ENCODE results near the gene CBS.

The CBS gene

DNA sequence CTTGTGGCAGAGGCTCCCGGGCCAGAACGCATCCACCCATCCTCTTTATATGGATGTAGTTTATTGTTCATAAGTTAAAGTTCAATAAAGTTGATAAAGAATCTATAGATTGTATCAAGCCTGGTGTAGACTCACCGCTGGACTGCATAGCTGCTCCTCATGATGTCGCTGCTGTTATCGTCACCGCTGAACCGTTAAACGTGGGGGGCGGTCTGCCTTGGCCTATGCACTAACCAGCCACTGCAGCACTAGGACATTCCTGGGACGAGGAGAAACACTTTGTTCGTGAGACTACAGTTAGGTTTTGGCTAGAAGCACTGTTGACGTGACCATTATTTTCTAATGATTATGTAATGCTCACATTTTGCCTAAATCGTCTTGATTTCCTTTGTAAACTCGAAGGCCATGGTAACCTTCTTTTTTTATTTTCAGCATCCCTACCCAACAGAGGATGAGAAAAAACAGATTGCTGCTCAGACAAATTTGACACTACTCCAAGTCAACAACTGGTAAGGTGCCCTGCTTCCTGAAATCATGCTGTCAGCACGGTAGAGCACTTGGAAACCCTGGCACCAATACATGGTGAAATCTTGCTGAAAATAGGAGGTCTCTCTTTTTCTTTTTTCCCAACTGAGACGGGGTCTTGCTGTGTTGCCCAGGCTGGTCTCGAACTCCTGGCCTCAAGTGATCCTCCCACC lies 51.0 kb downstream of the CBS start:
- no peak overlapping the region for H3K4me3 ChIP-seq (ENCODE audit: low read depth, low read length)
- TF ChIP-seq, protein P1, sequence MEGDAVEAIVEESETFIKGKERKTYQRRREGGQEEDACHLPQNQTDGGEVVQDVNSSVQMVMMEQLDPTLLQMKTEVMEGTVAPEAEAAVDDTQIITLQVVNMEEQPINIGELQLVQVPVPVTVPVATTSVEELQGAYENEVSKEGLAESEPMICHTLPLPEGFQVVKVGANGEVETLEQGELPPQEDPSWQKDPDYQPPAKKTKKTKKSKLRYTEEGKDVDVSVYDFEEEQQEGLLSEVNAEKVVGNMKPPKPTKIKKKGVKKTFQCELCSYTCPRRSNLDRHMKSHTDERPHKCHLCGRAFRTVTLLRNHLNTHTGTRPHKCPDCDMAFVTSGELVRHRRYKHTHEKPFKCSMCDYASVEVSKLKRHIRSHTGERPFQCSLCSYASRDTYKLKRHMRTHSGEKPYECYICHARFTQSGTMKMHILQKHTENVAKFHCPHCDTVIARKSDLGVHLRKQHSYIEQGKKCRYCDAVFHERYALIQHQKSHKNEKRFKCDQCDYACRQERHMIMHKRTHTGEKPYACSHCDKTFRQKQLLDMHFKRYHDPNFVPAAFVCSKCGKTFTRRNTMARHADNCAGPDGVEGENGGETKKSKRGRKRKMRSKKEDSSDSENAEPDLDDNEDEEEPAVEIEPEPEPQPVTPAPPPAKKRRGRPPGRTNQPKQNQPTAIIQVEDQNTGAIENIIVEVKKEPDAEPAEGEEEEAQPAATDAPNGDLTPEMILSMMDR (IDR thresholded peaks at IDR 0.05; ENCODE audit: low read depth, low read length, missing control alignments), result no peak
- no peak for DNase-seq (ENCODE audit: low read depth)

DNA sequence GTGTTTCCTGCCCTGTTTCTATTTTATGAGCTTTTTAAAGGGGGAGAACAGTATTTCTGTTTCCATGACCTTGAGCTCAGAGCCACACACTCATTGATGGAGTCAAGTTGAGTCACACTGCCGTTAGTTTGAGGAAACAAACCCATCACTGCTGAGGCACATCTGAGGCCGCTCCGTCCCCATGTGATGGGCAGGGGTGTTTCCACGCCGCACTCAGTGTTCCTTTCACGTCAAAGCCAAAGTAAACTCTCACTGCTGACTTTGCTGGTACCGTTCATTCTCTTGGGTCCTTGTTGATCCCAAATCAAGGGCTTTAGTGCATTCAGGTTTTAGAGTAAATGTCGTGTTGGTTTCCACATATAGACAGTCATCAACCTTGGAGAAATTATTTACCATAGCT lies 52.5 kb downstream of the CBS start:
- no peak for DNase-seq (ENCODE audit: low read depth)

DNA sequence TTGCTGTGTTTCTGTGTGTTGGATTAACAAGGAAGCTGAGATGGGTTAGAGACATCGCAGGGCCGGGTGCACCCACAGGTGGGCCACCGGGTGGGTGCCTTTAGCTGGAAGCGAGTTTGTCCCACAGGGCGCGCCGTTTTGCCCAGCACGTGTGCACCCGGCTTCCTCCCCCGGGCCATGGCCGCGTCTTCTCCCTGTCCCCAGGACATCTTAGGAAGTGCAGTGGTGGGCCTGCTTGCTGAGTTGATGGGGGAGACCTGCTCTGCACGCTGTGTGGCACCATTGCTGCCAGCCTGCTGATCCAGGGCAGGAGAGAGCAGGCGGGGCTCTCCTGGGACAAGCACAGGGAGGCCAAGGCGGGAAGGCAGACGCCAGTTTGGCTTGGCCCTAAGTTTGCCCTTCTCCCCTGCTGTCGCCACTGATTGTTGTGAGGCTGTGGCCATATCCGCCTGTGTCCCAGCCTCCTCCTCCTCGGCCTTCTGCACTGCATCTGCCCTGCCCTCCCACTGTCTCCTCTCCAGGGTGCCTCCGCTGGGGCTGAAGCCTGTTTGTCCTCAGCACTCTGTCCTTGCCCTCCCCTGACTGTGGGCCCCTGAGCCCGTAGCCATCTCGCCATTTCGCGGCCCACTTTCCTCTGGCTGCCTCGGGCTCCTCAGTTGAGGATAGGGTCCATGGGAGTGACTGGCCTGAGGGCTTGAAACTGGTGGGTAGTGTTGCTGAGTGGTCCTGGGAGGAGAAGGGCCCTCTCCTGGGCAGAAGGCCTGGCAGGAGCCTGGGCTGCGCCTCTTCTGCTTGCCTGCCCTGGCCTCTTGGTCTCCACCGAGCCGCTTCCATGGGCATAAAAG lies 53.7 kb downstream of the CBS start:
- DNase-seq (ENCODE audit: low read depth), result no peak
- TF ChIP-seq, protein P1 (IDR thresholded peaks at IDR 0.05; ENCODE audit: low read depth, low read length, missing control alignments), result no peak
- H3K4me3 ChIP-seq (ENCODE audit: low read depth, low read length), result no peak overlapping the region

More for the DNA sequence above, 52.5 kb downstream of the CBS start:
- H3K4me3 ChIP-seq (ENCODE audit: low read depth, low read length), result no peak overlapping the region
- TF ChIP-seq, protein P1 (IDR thresholded peaks at IDR 0.05; ENCODE audit: low read depth, low read length, missing control alignments), result no peak

DNA sequence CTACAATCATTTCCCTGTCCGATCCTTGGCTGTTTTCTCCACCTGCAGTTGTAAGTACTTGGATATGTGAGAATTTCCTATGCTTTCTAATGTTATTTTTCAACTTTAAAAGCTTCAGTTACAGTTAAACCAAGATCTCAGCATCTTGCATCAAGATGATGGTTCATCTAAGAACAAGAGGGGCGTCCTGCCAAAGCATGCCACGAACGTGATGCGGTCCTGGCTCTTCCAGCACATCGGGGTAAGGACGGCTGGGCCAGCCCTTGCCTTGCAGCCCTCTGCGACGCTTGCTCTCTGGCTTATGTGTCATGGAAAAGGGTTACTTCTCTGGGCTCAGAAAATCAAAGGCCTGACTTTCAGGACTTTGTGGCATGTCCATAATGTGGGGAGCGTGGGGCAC lies 54.4 kb downstream of the CBS start:
- no peak overlapping the region for H3K4me3 ChIP-seq (ENCODE audit: low read depth, low read length)
- TF ChIP-seq, protein P1 (IDR thresholded peaks at IDR 0.05; ENCODE audit: low read depth, low read length, missing control alignments), result no peak
- no peak for DNase-seq (ENCODE audit: low read depth)

DNA sequence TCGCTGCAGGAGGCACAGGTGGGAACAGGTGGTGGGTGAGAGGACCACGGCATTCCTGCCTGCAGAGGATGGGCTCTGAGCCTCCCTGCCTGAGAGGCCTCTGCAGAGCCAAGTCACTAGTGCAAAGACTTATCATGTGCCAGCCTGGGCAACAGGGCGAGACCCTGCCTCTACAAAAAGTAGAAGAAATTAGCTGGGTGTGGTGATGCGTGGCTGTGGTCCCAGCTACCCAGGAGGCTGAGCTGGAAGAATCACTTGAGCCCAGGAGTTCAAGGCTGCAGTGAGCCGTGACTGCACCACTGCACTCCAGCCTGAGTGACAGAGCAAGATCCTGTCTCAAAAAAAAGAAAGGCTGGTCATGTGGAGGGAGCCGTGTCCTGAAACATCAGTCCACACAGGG lies 54.9 kb downstream of the CBS start:
- TF ChIP-seq, protein P1 (IDR thresholded peaks at IDR 0.05; ENCODE audit: low read depth, low read length, missing control alignments), result no peak
- no peak for DNase-seq (ENCODE audit: low read depth)

DNA sequence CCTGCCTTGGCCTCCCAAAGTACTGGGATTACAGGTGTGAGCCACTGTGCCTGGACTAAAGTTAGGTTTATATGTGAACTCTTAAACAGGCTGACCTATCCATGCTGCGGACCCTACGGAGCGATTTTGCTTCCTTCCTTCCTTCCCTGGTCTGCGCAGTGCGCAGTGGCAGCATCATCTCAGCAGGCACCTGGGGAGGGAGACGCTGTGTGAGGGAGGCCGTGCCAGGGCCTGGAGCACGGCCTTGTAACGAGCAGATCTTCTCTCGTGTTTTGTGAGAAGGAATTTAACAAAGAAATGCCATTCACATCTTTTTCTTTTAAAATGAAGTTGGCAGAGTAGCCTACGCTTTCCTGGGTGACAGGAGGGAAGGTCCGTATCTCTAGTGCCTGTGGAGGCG lies 55.5 kb downstream of the CBS start:
- no peak overlapping the region for H3K4me3 ChIP-seq (ENCODE audit: low read depth, low read length)
- TF ChIP-seq, protein P1 (IDR thresholded peaks at IDR 0.05; ENCODE audit: low read depth, low read length, missing control alignments), result no peak
- DNase-seq (ENCODE audit: low read depth), result no peak

More for the DNA sequence above, 54.9 kb downstream of the CBS start:
- H3K4me3 ChIP-seq (ENCODE audit: low read depth, low read length), result no peak overlapping the region

Measured in GM12864 (cell line).